Peyer's patch (tissue), 4 donors: ENCODE data around the gene YIPF1. TPM values are rescaled to one million over a fixed set of nuclear protein-coding genes. Genes with fewer than 3 reads are reported as not detected.

Experiments used
- DNase-seq, 3 donors: peaks; one replicate each; pipeline ENCODE4 v3.0.0-alpha.2; 2017 to 2019
- H3K27ac ChIP-seq, 4 donors: fragments of 200-600 bp; sonication (generic); one replicate each; pipeline ENCODE4 v1.5.1; 2016 to 2019
- H3K27me3 ChIP-seq, 2 donors: fragments of 200-600 bp; sonication (generic); one replicate each; pipeline ENCODE4 v1.5.1; 2019
- H3K36me3 ChIP-seq, 3 donors: fragments of 200-600 bp; sonication (generic); one replicate each; pipeline ENCODE4 v1.5.1; 2016 to 2019
- H3K4me1 ChIP-seq, 4 donors: fragments of 200-600 bp; sonication (generic); one replicate each; pipeline ENCODE4 v1.5.1; 2016 to 2019
- H3K4me3 ChIP-seq, 4 donors: fragments of 200-600 bp; sonication (generic); 1 replicate in 3 of 4; 2 replicates in 1 of 4; pipeline ENCODE4 v1.5.1; 2016 to 2019; ENCODE audit warnings: mild to moderate bottlenecking in 1 of 4
- H3K9me3 ChIP-seq, 4 donors: fragments of 200-600 bp; sonication (generic); one replicate each; pipeline ENCODE4 v1.5.1; 2016 to 2019; ENCODE audit warnings: mild to moderate bottlenecking in 1 of 4
- POLR2A ChIP-seq, 2 donors: fragments of 450-650 bp; IDR thresholded peaks; one replicate each; pipeline ENCODE4 v1.5.1; 2017; ENCODE audit warnings: antibody characterized with exemption in 2 of 2, mild to moderate bottlenecking in 2 of 2, moderate library complexity in 2 of 2
- total RNA-seq, 4 donors: library from RNA; depleted of rRNA; stranded (reverse); fragments of >200 nt; gene quantifications; one replicate each; pipeline ENCODE4 v1.1.0, GENCODE V29; 2016
- TF ChIP-seq, protein P1 (sequence below), 6 experiments: fragments of 450-650 bp in 4 of 6; fragments of 200-600 bp in 2 of 6; sonication (generic) in 1 of 6; IDR thresholded peaks; one replicate each; pipeline ENCODE4 v1.5.1; 2017 to 2019; ENCODE audit warnings: antibody characterized with exemption in 6 of 6, mild to moderate bottlenecking in 3 of 6, moderate library complexity in 1 of 6

The YIPF1 gene
- total RNA-seq = 10 to 100 TPM; 10.7 to 35.9 (median 20.4) TPM

DNA sequence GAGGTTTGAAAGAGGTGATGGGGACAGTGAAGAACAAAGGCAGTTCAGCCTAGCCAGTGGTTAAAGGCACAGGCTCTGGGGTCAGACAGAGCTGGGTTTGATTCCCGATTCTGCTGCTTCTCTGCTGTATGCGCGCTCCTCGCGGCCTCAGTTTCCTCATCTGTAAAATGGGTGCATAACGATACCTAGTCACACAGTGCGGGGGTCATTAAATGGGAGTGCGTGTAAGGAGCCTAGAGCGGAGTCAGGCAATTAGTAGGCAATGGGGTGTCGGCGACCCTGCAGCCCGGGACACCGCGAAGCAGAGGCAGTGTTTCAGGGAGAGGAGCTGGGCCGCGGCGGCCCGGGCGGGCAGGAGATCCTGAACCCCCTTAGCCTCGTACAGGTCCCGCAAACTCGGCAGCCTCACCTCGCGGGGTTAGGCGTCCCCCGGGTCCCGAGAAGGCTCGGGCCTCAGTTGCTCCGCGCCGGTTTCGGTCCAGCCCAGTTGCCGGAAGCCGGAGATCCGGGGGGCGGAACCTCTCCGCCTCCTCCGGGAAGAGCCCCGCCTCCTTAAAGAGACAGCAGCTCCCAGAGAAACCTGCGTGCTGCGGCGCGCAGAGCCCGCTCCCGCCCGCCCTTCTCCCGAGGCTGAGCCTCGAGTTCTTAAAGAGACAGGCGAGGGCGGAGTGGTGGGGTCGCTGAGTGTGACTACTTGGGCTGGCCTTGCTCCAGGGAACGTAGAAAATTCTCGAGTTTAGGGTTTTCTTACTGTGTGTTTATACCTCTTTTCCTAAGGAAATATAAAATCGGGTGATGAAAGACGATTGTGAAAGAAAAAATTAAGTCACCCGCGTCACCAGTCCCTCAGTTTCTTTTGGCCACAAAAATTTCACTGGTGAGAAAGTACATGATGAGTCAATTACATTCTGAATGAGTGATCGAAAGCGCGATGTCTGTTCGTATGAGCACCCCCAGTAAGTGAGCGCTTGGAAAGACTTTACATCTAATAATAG, at the start of gene YIPF1:
Gene YIPF1 (minus strand): TSS at position 494 of the 995 bp plus-strand sequence. CDS start 860 bp downstream, outside the sequence.
- Histone ChIP-seq H3K27me3 (no peaks in the 10 kb centered on the region), H3K9me3 (no peaks in the 10 kb centered on the region), H3K4me1 (peaks cover 0 to 8% (median 3%) of the 10 kb centered on the region in 4 donors), H3K36me3 (peaks cover 0 to 11% (median 0%) of the 10 kb centered on the region in 3 donors), H3K4me3 (peak within 1 kb of the TSS; percentile 83 to 88 (median 86)), H3K27ac (peak within 1 kb of the TSS; percentile 66 to 76 (median 70))
- DNase-seq = peak; percentile 87 to 96 (median 91)
- TF ChIP-seq, protein P1, sequence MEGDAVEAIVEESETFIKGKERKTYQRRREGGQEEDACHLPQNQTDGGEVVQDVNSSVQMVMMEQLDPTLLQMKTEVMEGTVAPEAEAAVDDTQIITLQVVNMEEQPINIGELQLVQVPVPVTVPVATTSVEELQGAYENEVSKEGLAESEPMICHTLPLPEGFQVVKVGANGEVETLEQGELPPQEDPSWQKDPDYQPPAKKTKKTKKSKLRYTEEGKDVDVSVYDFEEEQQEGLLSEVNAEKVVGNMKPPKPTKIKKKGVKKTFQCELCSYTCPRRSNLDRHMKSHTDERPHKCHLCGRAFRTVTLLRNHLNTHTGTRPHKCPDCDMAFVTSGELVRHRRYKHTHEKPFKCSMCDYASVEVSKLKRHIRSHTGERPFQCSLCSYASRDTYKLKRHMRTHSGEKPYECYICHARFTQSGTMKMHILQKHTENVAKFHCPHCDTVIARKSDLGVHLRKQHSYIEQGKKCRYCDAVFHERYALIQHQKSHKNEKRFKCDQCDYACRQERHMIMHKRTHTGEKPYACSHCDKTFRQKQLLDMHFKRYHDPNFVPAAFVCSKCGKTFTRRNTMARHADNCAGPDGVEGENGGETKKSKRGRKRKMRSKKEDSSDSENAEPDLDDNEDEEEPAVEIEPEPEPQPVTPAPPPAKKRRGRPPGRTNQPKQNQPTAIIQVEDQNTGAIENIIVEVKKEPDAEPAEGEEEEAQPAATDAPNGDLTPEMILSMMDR (IDR thresholded peaks at IDR 0.05) = no peak
- TF ChIP-seq POLR2A (IDR thresholded peaks at IDR 0.05) = peak; percentile 29 to 49

GRCh38 chr1:53938136-53938830, 48.7 kb upstream of the YIPF1 start:
- H3K27me3 ChIP-seq = no peaks in the 10 kb centered on the region

DNA sequence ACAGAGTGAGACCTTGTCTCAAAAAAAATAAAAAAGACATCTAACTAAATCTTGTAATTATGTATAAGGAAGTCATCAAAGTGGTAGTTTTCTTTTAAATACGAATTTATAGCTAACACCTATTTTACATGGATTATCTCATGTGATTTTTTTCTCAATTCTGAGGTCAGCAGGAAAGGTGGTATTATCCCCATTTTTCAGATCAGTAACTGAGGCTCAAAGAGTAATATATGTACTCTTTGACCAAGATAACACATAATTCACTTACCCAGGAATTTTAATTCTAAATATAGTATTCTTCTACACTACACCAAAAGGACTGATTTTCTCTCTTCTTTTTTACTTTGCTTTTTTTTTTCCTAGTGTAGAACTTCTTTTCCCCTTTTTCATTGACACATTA, 46.8 kb upstream of the YIPF1 start:
- Histone ChIP-seq H3K4me1 (no peaks in the 10 kb centered on the region), H3K27me3 (no peaks in the 10 kb centered on the region), H3K9me3 (peaks cover 0 to 6% (median 0%) of the 10 kb centered on the region in 4 donors), H3K4me3 (no peak overlapping the region), H3K36me3 (peaks cover 0 to 5% (median 0%) of the 10 kb centered on the region in 3 donors), H3K27ac (no peak overlapping the region)
- DNase-seq = no peak
- TF ChIP-seq, protein P1 (IDR thresholded peaks at IDR 0.05) = no peak
- TF ChIP-seq POLR2A (IDR thresholded peaks at IDR 0.05) = no peak

More at GRCh38 chr1:53938136-53938830, 48.7 kb upstream of the YIPF1 start:
- Histone ChIP-seq H3K9me3 (peaks cover 0 to 4% (median 0%) of the 10 kb centered on the region in 4 donors), H3K4me3 (no peak overlapping the region), H3K27ac (no peak overlapping the region), H3K36me3 (peaks cover 0 to 5% (median 0%) of the 10 kb centered on the region in 3 donors), H3K4me1 (no peaks in the 10 kb centered on the region)
- DNase-seq = no peak
- TF ChIP-seq, protein P1 (IDR thresholded peaks at IDR 0.05) = no peak
- TF ChIP-seq POLR2A (IDR thresholded peaks at IDR 0.05) = no peak

GRCh38 chr1:53934170-53934765, 44.7 kb upstream of the YIPF1 start:
- DNase-seq = no peak
- Histone ChIP-seq H3K27me3 (no peaks in the 10 kb centered on the region), H3K36me3 (peaks cover 0 to 10% (median 0%) of the 10 kb centered on the region in 3 donors), H3K4me1 (no peaks in the 10 kb centered on the region), H3K4me3 (no peak overlapping the region), H3K9me3 (peaks cover 0 to 6% (median 0%) of the 10 kb centered on the region in 4 donors), H3K27ac (no peak overlapping the region)
- TF ChIP-seq, protein P1 (IDR thresholded peaks at IDR 0.05) = no peak
- TF ChIP-seq POLR2A (IDR thresholded peaks at IDR 0.05) = no peak

DNA sequence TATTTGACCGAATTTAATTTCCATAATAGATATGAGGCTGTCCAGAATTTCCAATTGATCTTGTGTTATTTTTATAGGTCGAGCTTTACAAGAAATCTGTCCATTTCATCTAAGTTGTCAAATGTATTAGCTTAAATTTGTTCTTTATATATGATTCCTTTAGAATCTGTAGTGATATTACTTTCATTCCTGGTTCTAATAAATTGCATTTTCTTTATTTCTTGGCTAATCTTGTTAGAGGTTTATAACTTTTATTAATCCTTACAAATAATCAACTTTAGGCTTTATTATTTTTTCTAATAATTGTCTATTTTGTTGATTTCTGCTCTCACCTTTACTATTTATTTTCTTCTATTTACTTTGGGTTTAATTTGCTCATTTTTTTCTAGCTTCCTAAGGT, 41.9 kb upstream of the YIPF1 start:
- Histone ChIP-seq H3K27ac (no peak overlapping the region), H3K36me3 (peaks cover 0 to 27% (median 0%) of the 10 kb centered on the region in 3 donors), H3K4me1 (no peaks in the 10 kb centered on the region), H3K9me3 (peaks cover 0 to 6% (median 0%) of the 10 kb centered on the region in 4 donors), H3K27me3 (no peaks in the 10 kb centered on the region), H3K4me3 (no peak overlapping the region)
- TF ChIP-seq POLR2A (IDR thresholded peaks at IDR 0.05) = no peak
- DNase-seq = no peak
